Medulla oblongata (tissue), 1 donor: ENCODE measurements around the gene HSBP1L1.
A peak's percentile ranks its signal among the peaks of the same experiment; 100 is the strongest.

Source experiments
- DNase-seq: peaks from one replicate; pipeline ENCODE4 v3.0.0-alpha.2; 2015; ENCODE audit errors: extremely low spot score

The HSBP1L1 gene

GRCh38 chr18:79961527-79962291, 2.7 kb upstream of the HSBP1L1 start:
- no peak for DNase-seq

GRCh38 chr18:79962311-79962710, 2.1 kb upstream of the HSBP1L1 start:
- DNase-seq: no peak

- no peak for DNase-seq
Measured at GRCh38 chr18:79962835-79963657, 1.4 kb upstream of the HSBP1L1 start.

GRCh38 chr18:79963658-79964329, 649 bp upstream of the HSBP1L1 start:
- no peak for DNase-seq

- DNase-seq: peak; percentile 48
Measured at GRCh38 chr18:79965119-79965902, 868 bp downstream of the HSBP1L1 start.

GRCh38 chr18:79970419-79971133, 6.1 kb downstream of the HSBP1L1 start:
- DNase-seq: no peak

- DNase-seq: no peak
Measured at GRCh38 chr18:79971211-79971952, 6.9 kb downstream of the HSBP1L1 start.

GRCh38 chr18:79971986-79972385, 7.5 kb downstream of the HSBP1L1 start:
- no peak for DNase-seq

GRCh38 chr18:79972720-79973119, 8.3 kb downstream of the HSBP1L1 start:
- DNase-seq: no peak

- DNase-seq: no peak
Measured at GRCh38 chr18:79973517-79973916, 9.1 kb downstream of the HSBP1L1 start.

- no peak for DNase-seq
Measured at GRCh38 chr18:79974025-79974654, 9.7 kb downstream of the HSBP1L1 start.

- no peak for DNase-seq
Measured at GRCh38 chr18:79975043-79975442, 10.6 kb downstream of the HSBP1L1 start.

- DNase-seq: no peak
Measured at GRCh38 chr18:79975985-79976680, 11.7 kb downstream of the HSBP1L1 start.

GRCh38 chr18:79979843-79980242, 15.4 kb downstream of the HSBP1L1 start:
- DNase-seq: no peak

GRCh38 chr18:79980585-79980984, 16.1 kb downstream of the HSBP1L1 start:
- no peak for DNase-seq

GRCh38 chr18:79982736-79983135, 18.3 kb downstream of the HSBP1L1 start:
- peak; percentile 85 for DNase-seq

GRCh38 chr18:79983253-79983652, 18.8 kb downstream of the HSBP1L1 start:
- DNase-seq: no peak

- DNase-seq: no peak
Measured at GRCh38 chr18:79983793-79984192, 19.4 kb downstream of the HSBP1L1 start.

GRCh38 chr18:79985172-79985571, 20.7 kb downstream of the HSBP1L1 start:
- DNase-seq: no peak
